ENCODE data around the gene GALNTL6. TPM values are rescaled to one million over a fixed set of nuclear protein-coding genes. Genes with fewer than 3 reads are reported as not detected.

Gene GALNTL6
- total and polyA plus RNA-seq, 3 donors from 2014 or later, result 2.9 to 6.2 (median 4.9) TPM

- Histone ChIP-seq H3K36me3 (ENCODE audit: low read depth, missing control alignments) (no peaks in the 10 kb centered on the region), H3K4me1 (peaks cover 4% of the 10 kb centered on the region), H3K4me3 (no peak overlapping the region), H3K27me3 (no peaks in the 10 kb centered on the region), H3K9me3 (no peaks in the 10 kb centered on the region), H3K27ac (peak overlapping the region in 1 of 2 donors; percentile 25)
- TF ChIP-seq CTCF (IDR thresholded peaks at IDR 0.05) (no peak), POLR2A (IDR thresholded peaks at IDR 0.05) (no peak)
- intact Hi-C loops (cut with DNase I; ENCODE audit: low total_unique reads), result no loop called here
- 57 to 65% methylated on average over 3 of the region's 3 CpGs for WGBS, 2 donors
- DNase-seq, result peak; percentile 74
Observed at GRCh38 chr4:172845281-172845680, 1032.1 kb downstream of the GALNTL6 start.

GRCh38 chr4:172850838-172851237 is 1037.6 kb downstream of the GALNTL6 start:
- H3K4me1 ChIP-seq, result peaks cover 4% of the 10 kb centered on the region
- H3K36me3 ChIP-seq (ENCODE audit: low read depth, missing control alignments), result no peaks in the 10 kb centered on the region
- H3K27ac ChIP-seq, result no peak overlapping the region
- 70 to 79% methylated on average over 1 of the region's 1 CpG for WGBS, 2 donors
- intact Hi-C loops (cut with DNase I; ENCODE audit: low total_unique reads), result no loop called here
- DNase-seq, result no peak
- H3K27me3 ChIP-seq, result no peaks in the 10 kb centered on the region
- no peak overlapping the region for H3K4me3 ChIP-seq
- no peaks in the 10 kb centered on the region for H3K9me3 ChIP-seq
- no peak for TF ChIP-seq CTCF (IDR thresholded peaks at IDR 0.05)
- TF ChIP-seq POLR2A (IDR thresholded peaks at IDR 0.05), result no peak

DNA sequence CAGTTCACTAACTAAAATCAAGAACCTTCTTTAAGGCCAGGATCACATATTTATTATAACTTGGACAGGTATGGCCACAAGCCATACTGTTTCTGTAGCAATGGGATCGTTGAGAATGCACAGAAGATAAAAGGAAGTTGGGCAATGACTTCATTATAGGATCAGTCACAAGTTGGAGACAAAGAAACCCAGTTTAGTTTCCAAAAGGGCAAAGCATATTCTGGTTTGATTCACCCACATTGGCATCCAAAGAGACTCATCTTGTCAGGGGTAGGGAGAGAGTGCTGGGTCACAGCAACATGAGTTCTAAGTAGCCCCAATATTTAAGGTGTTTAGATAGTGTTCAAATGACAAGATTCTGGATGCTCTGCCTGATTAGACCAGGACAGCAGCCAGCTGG is 1038.3 kb downstream of the GALNTL6 start:
- TF ChIP-seq CTCF (IDR thresholded peaks at IDR 0.05), result no peak
- no peak for TF ChIP-seq POLR2A (IDR thresholded peaks at IDR 0.05)
- intact Hi-C loops (cut with DNase I; ENCODE audit: low total_unique reads), result no loop called here
- no peak overlapping the region for H3K4me3 ChIP-seq
- H3K36me3 ChIP-seq (ENCODE audit: low read depth, missing control alignments), result no peaks in the 10 kb centered on the region
- peaks cover under 1% of the 10 kb centered on the region for H3K4me1 ChIP-seq
- no peak for DNase-seq
- H3K27me3 ChIP-seq, result no peaks in the 10 kb centered on the region
- no peaks in the 10 kb centered on the region for H3K9me3 ChIP-seq
- 21 to 75% methylated on average over 1 of the region's 1 CpG for WGBS, 2 donors
- no peak overlapping the region for H3K27ac ChIP-seq

DNA sequence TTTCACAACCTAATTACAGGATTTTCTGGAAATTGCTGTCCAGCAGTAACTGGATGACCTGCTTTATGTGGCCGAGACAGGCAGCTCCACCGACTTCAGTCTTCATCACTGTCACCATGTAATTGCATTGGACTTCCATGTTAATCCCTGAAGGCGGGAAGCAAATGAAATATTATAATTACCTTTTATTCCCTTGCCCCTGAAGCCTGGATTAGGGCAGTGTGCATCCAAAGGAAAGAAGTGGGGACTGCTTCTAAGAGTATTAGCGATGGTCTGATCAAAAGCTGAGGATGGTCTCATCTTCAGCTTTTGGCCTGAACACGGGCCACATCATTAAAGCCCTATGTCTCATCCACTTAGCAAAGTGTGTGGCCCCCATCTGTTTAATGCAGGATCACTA is 1043.8 kb downstream of the GALNTL6 start:
- WGBS, 2 donors, result 94 to 95% methylated on average over 5 of the region's 5 CpGs
- Histone ChIP-seq H3K27me3 (no peaks in the 10 kb centered on the region), H3K9me3 (no peaks in the 10 kb centered on the region), H3K36me3 (ENCODE audit: low read depth, missing control alignments) (no peaks in the 10 kb centered on the region), H3K27ac (no peak overlapping the region), H3K4me1 (no peaks in the 10 kb centered on the region), H3K4me3 (no peak overlapping the region)
- TF ChIP-seq POLR2A (IDR thresholded peaks at IDR 0.05) (no peak), CTCF (IDR thresholded peaks at IDR 0.05) (no peak)
- intact Hi-C loops (cut with DNase I; ENCODE audit: low total_unique reads), result no loop called here
- no peak for DNase-seq

DNA sequence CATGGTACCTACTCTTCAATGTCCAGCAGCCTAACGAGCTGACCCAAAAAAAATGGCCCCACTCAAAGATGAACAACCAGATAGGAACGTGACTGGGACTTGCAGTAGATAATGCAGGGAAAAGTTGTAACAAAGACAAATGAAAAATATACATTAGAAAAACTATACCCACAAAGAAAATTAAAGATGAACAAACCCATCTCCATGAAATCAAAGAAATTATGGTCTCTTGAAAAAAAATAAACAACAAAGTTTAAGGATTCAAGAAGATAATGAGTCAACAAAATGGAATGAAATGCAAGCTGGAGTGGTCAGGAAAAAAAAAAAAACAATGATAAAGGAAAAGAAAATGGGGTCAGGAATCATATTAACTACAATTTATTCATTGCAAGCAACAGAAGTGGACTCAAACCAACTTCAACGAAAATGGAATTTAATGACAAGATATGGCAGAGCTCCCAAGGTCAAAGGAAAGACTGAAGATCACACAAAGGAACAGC is 1045.6 kb downstream of the GALNTL6 start:
- intact Hi-C loops (cut with DNase I; ENCODE audit: low total_unique reads), result no loop called here
- no peaks in the 10 kb centered on the region for H3K36me3 ChIP-seq (ENCODE audit: low read depth, missing control alignments)
- no peaks in the 10 kb centered on the region for H3K9me3 ChIP-seq
- TF ChIP-seq CTCF (IDR thresholded peaks at IDR 0.05) (no peak), POLR2A (IDR thresholded peaks at IDR 0.05) (no peak)
- no peaks in the 10 kb centered on the region for H3K4me1 ChIP-seq
- no peak overlapping the region for H3K27ac ChIP-seq
- H3K27me3 ChIP-seq, result no peaks in the 10 kb centered on the region
- no peak overlapping the region for H3K4me3 ChIP-seq
- DNase-seq, result no peak
- WGBS, 2 donors, result 51 to 62% methylated on average over 3 of the region's 3 CpGs

All from testis (tissue), 3 donors.